ENCODE results near the gene ARID1B. TPM values are rescaled to one million over a fixed set of nuclear protein-coding genes. Genes with fewer than 3 reads are reported as not detected.
A peak's percentile ranks its signal among the peaks of the same experiment; 100 is the strongest.

ARID1B gene
- total RNA-seq, 1 experiment from 2014 or later, result 91.7 TPM

- intact Hi-C loops (cut with micrococcal nuclease; ENCODE audit: unreplicated experiment), result no loop called here
- ChIA-PET CTCF (no interaction called here), POLR2A (interaction anchor here (0.7 kb wide), 1 partner anchor 222 kb away, joined by 3 read pairs; no protein-coding TSS in a partner anchor)
- Histone ChIP-seq H3K36me3 (ENCODE audit: control insufficient read depth, insufficient read depth, low read length) (0 out of 2 replicates have a peak, but pooled peaks cover 3% of the 10 kb centered on the region), H3K4me1 (ENCODE audit: control insufficient read depth, insufficient read depth, low read length) (no peaks in the 10 kb centered on the region; the same call in 1 of the 2 replicates), H3K27ac (ENCODE audit: low read length) (no peak overlapping the region), H3K27me3 (ENCODE audit: control insufficient read depth, insufficient read depth, low read length) (no peaks in the 10 kb centered on the region), H3K4me3 (ENCODE audit: low read depth in 2 of 2, low read length in 2 of 2) (no peak overlapping the region), H3K9me3 (ENCODE audit: control insufficient read depth, insufficient read depth, low read depth, low read length) (no peaks in the 10 kb centered on the region)
- no peak for ATAC-seq
- TF ChIP-seq CTCF (IDR thresholded peaks at IDR 0.05) (no peak), SIN3A (IDR thresholded peaks at IDR 0.05; ENCODE audit: borderline replicate concordance, insufficient read depth, low read depth, low read length) (no peak), POLR2AphosphoS5 (IDR thresholded peaks at IDR 0.05; ENCODE audit: low read depth, low read length) (no peak), REST (IDR thresholded peaks at IDR 0.05; ENCODE audit: insufficient read depth in 1 of 2, low read depth in 2 of 2, low read length in 1 of 2) (no peak), TCF7L2 (IDR thresholded peaks at IDR 0.05; ENCODE audit: low read depth, low read length) (no peak)
- in situ Hi-C loops (cut with HindIII; ENCODE audit: low pct_unique_long_range_greater_than_20kb, low sequenced_read_pairs), result no loop called here
- BruUV-seq (replicated peaks), result no TSS peak
- DNase-seq (ENCODE audit: low read depth, low spot score), result no peak
Observed at GRCh38 chr6:156902782-156903181, 125.6 kb downstream of the ARID1B start.

GRCh38 chr6:156904176-156904967, 127.2 kb downstream of the ARID1B start:
- no peak overlapping the region for H3K27ac ChIP-seq (ENCODE audit: low read length)
- ChIA-PET POLR2A (no interaction called here), CTCF (no interaction called here)

More at GRCh38 chr6:156904176-156904967, 127.2 kb downstream of the ARID1B start:
- Histone ChIP-seq H3K4me1 (ENCODE audit: control insufficient read depth, insufficient read depth, low read length) (no peaks in the 10 kb centered on the region; the same call in 1 of the 2 replicates), H3K4me3 (ENCODE audit: low read depth in 2 of 2, low read length in 2 of 2) (no peak overlapping the region), H3K9me3 (ENCODE audit: control insufficient read depth, insufficient read depth, low read depth, low read length) (no peaks in the 10 kb centered on the region), H3K27me3 (ENCODE audit: control insufficient read depth, insufficient read depth, low read length) (no peaks in the 10 kb centered on the region), H3K36me3 (ENCODE audit: control insufficient read depth, insufficient read depth, low read length) (0 out of 2 replicates have a peak, but pooled peaks cover 3% of the 10 kb centered on the region)
- TF ChIP-seq CTCF (IDR thresholded peaks at IDR 0.05), result no peak
- TF ChIP-seq TCF7L2 (IDR thresholded peaks at IDR 0.05; ENCODE audit: low read depth, low read length), result no peak
- TF ChIP-seq POLR2AphosphoS5 (IDR thresholded peaks at IDR 0.05; ENCODE audit: low read depth, low read length), result no peak
- no peak for TF ChIP-seq SIN3A (IDR thresholded peaks at IDR 0.05; ENCODE audit: borderline replicate concordance, insufficient read depth, low read depth, low read length)
- no peak for TF ChIP-seq REST (IDR thresholded peaks at IDR 0.05; ENCODE audit: insufficient read depth in 1 of 2, low read depth in 2 of 2, low read length in 1 of 2)
- DNase-seq (ENCODE audit: low read depth, low spot score) (no peak), ATAC-seq (no peak)
- BruUV-seq (replicated peaks), result TSS peak; percentile 40
- intact Hi-C loops (cut with micrococcal nuclease; ENCODE audit: unreplicated experiment) (no loop called here), in situ Hi-C loops (cut with HindIII; ENCODE audit: low pct_unique_long_range_greater_than_20kb, low sequenced_read_pairs) (no loop called here)
